ENCODE data around the gene DQX1. TPM values are rescaled to one million over a fixed set of nuclear protein-coding genes. Genes with fewer than 3 reads are reported as not detected.
"Not testable (repeated sequence)": the region's sequence is repeated elsewhere in the genome, so short reads cannot be mapped to it uniquely, and the experiment has no call there.

The DQX1 gene, protein sequence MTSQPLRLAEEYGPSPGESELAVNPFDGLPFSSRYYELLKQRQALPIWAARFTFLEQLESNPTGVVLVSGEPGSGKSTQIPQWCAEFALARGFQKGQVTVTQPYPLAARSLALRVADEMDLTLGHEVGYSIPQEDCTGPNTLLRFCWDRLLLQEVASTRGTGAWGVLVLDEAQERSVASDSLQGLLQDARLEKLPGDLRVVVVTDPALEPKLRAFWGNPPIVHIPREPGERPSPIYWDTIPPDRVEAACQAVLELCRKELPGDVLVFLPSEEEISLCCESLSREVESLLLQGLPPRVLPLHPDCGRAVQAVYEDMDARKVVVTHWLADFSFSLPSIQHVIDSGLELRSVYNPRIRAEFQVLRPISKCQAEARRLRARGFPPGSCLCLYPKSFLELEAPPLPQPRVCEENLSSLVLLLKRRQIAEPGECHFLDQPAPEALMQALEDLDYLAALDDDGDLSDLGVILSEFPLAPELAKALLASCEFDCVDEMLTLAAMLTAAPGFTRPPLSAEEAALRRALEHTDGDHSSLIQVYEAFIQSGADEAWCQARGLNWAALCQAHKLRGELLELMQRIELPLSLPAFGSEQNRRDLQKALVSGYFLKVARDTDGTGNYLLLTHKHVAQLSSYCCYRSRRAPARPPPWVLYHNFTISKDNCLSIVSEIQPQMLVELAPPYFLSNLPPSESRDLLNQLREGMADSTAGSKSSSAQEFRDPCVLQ
- not detected in 2 replicates for total RNA-seq

DNA sequence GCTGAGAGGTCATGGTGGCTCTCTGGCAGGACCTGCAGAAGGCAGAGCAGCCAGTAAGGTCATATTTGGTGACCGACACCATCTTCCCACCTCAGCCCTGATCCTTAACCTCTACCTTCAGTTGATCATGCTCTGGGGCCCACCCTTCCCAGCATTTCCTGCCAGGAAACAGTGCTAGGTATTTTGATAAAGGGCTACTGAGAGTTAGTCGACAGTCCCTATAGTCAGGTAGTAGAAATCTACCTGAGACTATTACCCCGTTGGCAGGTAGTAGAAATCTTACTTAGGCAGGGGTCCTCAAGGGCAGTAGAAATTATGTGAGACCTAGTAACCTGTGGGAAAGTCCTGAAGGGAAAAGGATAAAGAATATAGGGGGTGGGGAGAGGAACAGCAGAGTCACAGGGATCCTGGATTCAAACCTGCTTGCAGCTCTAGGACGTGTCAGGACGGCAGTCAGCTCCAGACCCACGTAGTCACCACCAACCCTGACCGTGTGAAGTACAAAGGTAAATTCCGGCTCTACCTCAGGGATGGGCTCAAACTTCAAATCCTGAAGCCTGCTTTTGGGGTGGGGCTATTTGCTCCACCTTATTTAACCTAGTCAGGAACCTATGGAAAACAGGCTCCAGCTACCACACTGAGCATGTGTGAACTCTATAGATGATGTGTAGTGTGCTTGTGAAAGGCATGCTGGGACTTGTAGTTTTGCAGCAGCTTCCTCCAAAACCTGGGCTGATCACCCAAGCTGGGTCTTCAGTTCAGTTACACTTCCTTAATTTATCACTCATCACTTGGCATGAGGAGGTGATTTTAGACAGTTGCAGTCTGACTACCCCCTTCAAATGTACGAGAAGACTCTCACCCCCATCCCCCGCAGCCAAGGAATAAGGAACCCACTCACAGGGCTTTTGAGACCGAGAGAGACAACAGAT lies at the start of gene DQX1:
TSS of gene DQX1 (minus strand) at position 515 of the 932 bp plus-strand sequence. CDS start at position 13, 502 bp downstream.
- no peak for DNase-seq (ENCODE audit: extremely low read depth, low read depth, low spot score)

DNA sequence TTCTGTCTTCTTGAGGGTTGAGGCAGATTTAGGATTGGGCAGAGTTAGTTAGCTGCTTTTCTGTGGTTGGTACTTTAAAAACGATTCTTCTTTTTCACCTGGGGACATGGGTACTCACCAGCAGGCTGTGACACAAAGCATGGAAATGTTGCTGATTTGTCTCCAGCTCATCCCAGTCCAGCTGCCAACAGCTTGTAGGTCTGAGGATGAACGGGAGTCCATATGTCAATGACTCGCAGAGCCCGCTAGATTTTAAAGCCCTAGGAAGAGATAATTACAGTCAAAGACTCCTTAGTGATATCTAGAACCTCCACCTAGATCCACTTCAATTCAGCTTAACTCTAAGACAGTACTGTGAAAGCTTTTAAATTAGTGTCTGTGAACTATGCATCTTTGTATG lies 49.3 kb upstream of the DQX1 start:
- no peak for DNase-seq (ENCODE audit: extremely low read depth, low read depth, low spot score)

DNA sequence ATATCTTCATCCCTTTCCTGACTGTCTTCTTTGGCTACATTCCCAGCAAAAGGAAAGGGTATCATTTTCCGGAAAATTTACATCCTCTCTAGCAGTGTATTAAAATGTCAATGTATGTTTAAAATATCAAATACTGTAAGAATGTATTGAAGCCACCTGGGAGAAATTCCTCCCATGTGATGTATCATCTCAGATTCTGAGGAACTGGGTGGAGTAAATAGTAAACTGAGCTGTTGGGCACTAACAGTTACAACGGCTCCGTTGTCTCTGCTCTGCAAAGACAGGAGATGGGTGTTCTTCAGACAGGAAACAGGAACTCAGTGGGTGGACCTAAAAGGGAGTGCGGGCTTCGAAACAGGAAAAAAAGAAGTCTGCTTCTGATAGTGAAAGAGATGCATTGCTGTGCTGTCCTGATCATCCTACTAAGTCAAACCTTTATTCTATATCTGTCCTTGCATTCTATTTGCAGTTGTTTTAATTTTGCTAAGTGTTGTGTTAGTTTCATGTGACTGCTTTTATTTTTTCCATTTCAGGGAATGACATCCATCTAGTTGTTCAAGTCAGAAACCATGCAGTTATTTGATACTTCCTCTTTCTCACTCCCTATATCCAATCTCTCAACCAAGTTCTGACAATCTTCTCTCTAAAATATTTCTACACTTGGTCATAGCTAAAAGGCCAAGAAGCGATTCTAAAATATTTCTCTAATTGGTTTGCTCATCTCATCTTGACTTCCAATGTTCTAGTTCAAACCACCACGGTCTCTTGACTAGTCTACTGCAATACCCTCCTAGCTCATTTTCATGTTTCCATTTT lies 47.9 kb upstream of the DQX1 start:
- no peak for DNase-seq (ENCODE audit: extremely low read depth, low read depth, low spot score)

DNA sequence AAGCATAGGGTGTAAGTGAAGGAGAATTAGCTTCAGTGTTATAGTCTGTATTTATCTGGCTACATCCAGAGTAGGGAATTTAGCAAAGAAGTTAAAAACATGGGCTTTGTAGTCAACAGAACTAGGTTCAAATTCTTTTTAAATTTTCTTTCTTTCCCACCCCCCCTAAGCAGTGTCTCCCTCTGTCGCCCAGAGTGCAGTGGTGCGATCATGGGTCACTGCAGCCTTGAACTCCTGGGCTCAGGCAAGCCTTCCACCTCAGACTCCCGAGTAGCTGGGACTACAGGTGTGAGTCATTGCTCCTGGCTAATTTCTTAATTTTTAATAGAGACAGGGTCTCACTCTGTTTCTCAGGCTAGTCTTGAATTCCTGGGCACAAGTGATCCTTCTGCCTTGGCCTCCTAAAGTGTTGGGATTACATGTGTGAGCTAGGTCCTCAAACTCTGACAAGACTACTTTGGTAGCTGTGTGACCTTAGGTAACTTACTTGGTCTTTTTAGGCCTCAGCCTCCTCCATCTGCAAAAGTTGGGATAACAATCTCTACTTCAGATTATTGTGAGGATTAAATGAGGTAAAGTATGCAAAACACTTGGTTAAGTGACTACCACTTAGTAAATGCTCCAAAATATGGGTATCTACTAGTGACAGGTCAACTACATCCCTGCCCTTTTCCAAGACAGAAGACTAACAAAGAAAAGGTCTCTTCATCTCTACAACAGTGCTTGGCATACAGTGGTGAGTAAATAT lies 46.3 kb upstream of the DQX1 start:
- no peak for DNase-seq (ENCODE audit: extremely low read depth, low read depth, low spot score)

DNA sequence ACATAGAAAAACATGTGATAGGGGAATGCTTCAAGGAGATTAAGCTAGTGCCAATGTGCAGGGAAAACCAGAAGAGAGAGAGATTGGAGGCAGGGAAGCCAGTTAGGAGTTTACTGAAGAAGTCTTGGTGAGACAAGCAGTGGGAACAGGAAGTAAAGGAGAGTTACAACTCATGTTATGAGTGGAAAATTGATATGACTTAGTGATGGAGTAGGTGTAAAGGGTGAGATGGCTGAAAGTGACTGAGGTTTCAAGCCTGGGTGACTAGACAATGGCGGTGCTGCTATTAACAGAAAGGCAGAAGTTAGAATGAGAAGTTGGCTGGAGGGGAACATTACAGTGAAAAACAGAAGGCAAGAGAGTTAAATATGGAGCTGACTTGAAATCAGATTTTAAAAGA lies 45.0 kb upstream of the DQX1 start:
- DNase-seq (ENCODE audit: extremely low read depth, low read depth, low spot score) = no peak

DNA sequence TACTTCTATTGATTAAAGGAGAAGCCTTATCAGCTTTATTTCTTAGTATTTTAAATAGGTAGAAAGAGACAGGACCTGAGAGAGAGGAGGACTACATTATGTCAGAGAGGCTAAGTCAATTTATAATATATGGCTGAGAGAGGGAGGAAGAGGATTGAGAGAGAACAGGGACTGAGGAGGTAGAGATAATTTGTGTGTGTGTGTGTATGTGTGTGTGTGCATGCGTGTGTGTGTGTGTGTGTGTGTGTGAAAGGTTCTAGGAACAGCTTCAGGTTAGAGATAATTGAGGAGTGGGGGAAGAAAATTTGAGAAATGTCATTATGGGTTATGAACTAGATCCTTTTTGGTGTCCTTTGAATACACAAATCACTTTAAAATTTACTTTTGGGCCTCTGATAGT lies 43.7 kb upstream of the DQX1 start:
- DNase-seq (ENCODE audit: extremely low read depth, low read depth, low spot score) = no peak

DNA sequence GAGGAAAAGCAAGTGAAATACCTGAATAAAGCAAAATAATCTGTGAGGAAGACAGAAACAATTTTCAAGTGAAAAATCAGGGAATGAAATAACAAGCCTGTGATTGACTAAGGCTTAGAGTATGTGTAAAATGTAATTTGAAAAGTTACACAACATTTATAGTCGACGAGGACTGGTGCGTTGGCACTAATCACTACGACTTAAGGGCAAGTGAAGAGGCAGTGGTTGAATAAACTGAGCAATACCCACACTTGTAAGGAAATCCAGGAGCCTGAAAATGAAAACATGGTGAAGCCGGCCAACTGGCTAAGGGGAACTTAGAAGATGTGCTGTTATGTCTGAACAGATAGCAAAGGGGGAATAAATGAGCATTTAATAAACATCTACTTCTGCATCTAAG lies 41.9 kb upstream of the DQX1 start:
- no peak for DNase-seq (ENCODE audit: extremely low read depth, low read depth, low spot score)

DNA sequence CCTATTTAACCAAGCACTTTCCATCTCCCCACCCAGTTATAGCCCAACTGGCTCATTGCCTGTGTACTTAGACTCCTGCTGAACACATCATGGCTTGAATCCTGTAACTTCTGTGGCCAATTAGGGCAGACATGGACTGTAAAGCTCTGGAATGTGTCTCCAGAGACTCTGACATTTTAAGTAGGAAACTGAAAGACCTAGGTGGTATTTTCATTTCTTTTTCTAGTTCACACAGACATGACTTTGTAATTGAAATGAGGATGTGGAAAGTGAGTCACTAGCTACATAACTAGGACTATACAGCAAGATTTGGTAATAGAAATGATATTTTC lies 40.7 kb upstream of the DQX1 start:
- DNase-seq (ENCODE audit: extremely low read depth, low read depth, low spot score) = no peak

DNA sequence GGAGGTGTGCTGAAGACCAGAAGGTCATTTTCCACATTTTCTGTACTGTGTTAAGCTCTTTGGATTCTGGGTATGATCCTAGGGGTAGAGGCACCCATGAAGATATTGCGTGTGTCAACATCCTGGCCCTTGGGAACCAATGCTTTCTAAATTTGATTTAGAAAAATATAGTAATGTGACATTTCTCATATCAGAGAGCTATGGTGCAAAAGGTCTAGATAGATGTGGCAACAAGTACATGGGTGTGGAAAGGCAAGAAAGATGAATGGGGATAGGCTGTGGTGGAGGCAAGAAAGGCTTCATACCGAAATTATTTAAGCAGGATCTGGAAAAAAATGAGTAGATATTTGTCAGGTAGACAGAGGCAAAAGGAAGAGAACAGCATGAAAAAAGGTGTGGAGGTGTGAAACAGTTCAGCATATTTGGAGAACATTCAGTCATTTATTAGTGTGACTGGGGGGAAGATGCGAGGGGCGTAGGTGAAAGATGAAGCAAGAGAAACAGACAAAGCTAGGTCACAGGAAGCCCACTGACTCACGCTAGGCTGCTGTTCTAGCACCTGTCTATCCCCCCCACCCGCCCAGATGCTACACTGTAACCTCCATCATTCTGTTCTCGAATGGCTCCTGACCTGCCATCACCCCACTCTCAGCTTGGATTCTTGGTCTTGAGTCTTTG lies 40.2 kb upstream of the DQX1 start:
- DNase-seq (ENCODE audit: extremely low read depth, low read depth, low spot score) = no peak

DNA sequence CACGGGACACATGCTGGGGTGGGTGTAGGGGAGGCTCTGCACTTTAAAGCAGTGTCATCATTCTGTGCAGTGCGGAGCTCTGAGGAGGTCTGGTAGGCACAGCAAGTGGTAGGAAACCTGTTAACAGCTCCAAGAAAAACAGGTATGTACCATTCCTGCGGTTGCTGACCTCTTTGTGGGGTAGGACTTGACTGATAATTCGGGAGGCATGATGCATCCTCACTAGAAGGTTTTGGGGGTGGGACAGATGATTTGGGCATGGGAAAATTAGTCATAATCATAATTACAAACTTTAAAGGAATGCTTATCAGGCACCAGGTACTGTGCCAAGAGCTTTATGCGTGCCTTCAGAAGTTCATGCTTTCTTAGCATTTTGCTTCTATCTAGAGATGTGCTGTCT lies 38.2 kb upstream of the DQX1 start:
- no peak for DNase-seq (ENCODE audit: extremely low read depth, low read depth, low spot score)

DNA sequence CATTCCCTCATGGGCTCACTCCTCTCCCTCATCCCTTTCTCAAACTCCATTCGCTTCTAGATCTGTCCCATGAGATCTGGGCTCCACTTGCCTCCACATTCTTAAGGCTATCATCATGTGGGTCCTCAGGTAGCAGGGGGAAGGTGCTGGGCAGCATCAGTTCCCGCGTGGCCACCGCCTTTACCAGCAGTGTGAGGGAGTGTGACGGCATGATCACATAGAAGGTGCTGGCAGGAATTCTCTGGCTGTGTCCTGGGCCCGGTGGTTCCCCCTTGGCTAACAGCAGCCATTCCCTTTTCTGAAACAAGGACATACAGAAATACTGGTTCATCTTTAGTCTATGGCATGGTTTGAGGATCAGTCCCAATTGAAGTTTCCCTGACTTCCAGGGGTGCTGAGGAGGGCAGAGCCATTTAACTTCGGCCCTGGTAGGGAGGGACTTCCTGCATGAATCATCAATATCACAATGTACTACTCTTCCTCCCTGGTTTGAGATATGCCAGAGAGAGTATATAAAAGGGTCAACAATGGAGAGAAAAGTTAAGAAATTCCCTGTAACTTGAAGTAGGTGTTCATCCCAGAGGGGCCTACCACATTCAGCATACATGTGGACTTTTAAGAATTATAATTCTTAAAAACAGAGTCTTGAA lies 36.2 kb upstream of the DQX1 start:
- DNase-seq (ENCODE audit: extremely low read depth, low read depth, low spot score) = no peak

DNA sequence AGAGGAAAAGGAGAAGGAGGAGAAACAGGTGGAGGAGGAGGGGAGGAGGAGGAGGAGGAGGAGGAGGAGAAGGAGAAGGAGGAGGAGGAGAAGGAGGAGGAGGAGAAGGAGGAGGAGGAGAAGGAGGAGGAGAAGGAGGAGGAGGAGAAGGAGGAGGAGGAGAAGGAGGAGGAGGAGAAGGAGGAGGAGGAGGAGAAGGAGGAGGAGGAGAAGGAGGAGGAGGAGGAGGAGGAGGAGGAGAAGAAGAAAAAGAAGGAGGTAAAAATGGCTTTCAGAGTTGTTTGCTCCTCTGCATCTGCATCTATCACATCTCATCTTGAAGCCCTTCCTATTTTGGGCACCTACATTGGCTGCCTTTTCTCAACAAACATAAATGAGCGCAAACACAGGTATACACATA lies 35.0 kb upstream of the DQX1 start:
- not testable (repeated sequence) for DNase-seq (ENCODE audit: extremely low read depth, low read depth, low spot score)

DNA sequence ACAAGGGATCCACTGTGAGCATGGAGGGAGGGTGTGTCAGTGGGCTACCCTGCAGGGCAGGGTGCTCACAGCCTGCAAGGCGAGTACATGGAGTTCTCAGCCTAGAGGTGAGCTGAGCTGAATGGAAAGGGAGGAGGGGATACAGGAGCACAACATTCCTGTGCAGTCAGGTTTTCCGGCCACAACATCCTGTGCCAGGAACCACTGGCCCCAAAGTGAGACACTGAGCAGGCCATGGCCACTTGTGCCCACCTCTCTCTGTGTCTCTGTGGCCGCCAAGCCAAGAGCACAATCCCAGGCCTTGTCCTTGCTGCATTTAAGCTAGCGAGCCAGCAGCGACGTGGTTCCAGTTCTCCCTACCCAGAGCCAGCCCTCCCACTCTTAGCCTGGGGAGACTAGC lies 34.6 kb upstream of the DQX1 start:
- DNase-seq (ENCODE audit: extremely low read depth, low read depth, low spot score) = no peak

DNA sequence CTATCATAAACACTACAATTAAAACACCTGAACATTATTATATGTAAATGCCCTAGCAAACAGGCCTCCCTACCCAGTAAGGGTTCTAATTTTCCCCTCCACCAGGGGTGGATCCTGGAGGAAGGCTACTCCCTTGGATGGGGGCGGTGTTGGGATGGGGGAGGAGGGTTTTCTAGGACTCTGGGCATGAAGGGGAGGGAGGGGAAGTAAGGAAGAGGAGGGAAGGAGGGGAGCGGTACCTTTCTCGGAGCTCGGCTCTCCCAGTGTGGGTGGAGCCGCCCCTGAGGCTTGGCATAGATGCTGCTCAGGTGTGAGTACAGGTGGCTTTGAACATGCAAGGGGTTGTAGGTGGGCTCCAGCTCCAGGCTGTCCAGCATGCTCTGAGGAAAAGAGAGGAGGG lies 33.9 kb upstream of the DQX1 start:
- DNase-seq (ENCODE audit: extremely low read depth, low read depth, low spot score) = no peak

DNA sequence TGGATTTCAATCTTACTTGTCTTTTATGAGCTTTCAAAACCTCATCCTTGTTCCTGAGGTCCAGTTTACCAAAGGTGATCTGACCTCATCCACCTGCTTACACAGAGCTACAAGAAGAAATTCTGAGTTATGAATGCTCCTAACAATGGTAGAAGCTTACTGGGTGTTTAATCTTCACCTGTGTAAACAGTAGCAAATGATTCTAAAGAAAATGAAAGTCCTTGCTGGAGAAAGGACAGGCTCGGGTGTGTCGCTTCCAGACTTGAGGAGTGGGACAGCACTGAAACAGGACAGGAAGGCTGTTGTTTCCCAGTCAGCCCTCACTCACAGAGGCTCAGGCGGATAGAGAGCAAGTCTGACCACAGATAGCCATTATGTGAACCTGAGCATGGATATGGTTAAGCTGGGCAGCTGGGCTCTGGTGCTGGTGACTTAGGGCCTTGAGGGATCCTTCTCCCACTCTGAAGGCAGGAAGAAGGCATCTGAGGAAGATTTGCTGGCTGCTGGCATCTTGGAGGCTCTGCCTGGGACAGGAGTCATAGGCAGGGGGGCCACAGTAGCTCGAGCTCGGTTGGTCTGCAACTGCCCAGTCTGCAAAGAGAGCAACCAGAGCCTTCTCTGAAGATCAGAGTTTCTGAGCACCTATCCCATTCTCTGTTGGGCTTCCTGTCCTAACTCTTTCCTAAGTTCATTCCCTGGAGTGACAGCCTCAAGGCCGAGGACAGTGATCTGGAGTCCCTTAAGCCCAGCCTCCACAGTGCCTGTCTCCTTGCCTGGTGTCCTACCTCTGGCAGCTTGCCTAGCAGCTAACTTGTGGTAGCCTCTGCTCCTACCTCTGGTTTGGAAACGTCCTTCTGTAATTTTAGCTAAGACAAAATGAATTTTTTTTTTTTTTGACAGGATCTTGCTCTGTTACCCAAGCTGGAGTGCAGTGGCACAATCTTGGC lies 32.5 kb upstream of the DQX1 start:
- no peak for DNase-seq (ENCODE audit: extremely low read depth, low read depth, low spot score)

DNA sequence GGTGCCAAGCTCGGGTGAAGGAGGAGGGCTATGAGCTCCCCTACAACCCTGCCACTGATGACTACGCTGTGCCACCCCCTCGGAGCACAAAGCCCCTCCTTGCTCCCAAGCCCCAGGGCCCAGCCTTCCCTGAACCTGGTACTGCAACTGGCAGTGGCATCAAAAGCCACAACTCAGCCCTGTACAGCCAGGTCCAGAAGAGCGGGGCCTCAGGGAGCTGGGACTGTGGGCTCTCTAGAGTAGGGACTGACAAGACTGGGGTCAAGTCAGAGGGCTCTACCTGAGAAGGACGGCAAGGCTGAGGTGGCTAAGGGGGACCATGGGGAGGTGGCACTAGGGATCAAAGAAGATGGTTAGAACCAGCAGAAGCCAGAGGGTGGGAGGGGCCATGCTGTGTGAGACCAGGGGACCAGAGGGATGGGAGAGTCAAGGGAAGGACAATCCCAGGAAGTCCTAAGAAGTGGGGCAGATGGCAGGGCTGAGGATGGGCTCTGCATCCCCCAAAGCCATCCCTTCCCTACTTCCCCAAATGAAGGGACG lies 30.9 kb upstream of the DQX1 start:
- no peak for DNase-seq (ENCODE audit: extremely low read depth, low read depth, low spot score)

DNA sequence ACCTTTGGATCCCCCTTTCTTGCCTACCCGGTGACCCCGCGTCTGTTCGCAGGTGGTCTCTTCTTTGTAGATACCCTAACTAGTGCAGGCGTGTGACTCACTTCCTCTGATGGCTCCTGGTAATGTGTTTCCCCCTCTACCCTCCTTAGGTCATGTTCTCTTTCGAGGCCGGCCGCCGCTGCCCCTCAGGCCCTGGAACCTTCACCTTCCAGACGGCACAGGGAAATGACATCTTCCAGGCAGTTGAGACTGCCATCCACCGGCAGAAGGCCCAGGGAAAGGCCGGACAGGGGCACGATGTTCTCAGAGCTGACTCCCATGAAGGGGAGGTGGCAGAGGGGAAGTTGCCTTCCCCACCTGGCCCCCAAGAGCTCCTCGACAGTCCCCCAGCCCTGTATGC lies 30.1 kb upstream of the DQX1 start:
- no peak for DNase-seq (ENCODE audit: extremely low read depth, low read depth, low spot score)
